Panc1 (cell line): ENCODE data around the gene MED12L. TPM values are rescaled to one million over a fixed set of nuclear protein-coding genes. Genes with fewer than 3 reads are reported as not detected.

Experiments used
- ATAC-seq: fragments of 200-7000 bp; cut with Tn5 transposase; 2 replicates; pipeline ENCODE4 v1.9.1; 2020; ENCODE audit warnings: mild to moderate bottlenecking, moderate library complexity
- BruUV-seq: library from RNA; stranded (reverse); fragments of 400-500 nt; replicated peaks from 2 replicates; lab custom pipeline; 2021; lab: Mats Ljungman, UMichigan
- CTCF ChIA-PET: fragments of 300-600 bp; sonication (Branson Sonifier 250); formaldehyde crosslinking; loops from one replicate; lab custom pipeline; 2022; ENCODE audit warnings: antibody characterized with exemption; lab: Charles Lee
- POLR2A ChIA-PET: fragments of 300-600 bp; sonication (Branson Sonifier 250); formaldehyde crosslinking; loops from one replicate; lab custom pipeline; 2022; ENCODE audit warnings: antibody characterized with exemption; lab: Charles Lee
- DNase-seq: peaks from one replicate; pipeline ENCODE4 v3.0.0-alpha.2; 2010; ENCODE audit warnings: low read depth, low spot score
- H3K27ac ChIP-seq: 2 replicates; pipeline ENCODE4 v1.5.1; 2011; ENCODE audit warnings: mild to moderate bottlenecking, low read length, inconsistent platforms
- H3K27me3 ChIP-seq: fragments of 200-500 bp; sonication (Bioruptor generic); 2 replicates; pipeline ENCODE4 v1.6.0; 2014; ENCODE audit warnings: low read length, inconsistent platforms; ENCODE audit not compliant: control insufficient read depth, insufficient read depth
- H3K36me3 ChIP-seq: fragments of 200-500 bp; sonication (Bioruptor generic); 2 replicates; pipeline ENCODE4 v1.5.1; 2014; ENCODE audit warnings: inconsistent platforms, mild to moderate bottlenecking, low read length, moderate library complexity; ENCODE audit not compliant: control insufficient read depth, insufficient read depth
- H3K4me1 ChIP-seq: 2 replicates; pipeline ENCODE4 v1.5.1; 2011; ENCODE audit warnings: inconsistent platforms, mild to moderate bottlenecking, low read length, moderate library complexity; ENCODE audit not compliant: control insufficient read depth, insufficient read depth
- H3K4me3 ChIP-seq, 2 experiments: 2 replicates each; pipeline ENCODE4 v1.5.1; 2011 to 2012; ENCODE audit warnings: low read depth in 2 of 2, low read length in 2 of 2, mild to moderate bottlenecking in 2 of 2, inconsistent platforms in 1 of 2, moderate library complexity in 1 of 2
- H3K9me3 ChIP-seq: fragments of 200-500 bp; sonication (Bioruptor generic); 2 replicates; pipeline ENCODE4 v1.5.1; 2014; ENCODE audit warnings: low read depth, mild to moderate bottlenecking, inconsistent platforms, low read length, moderate library complexity; ENCODE audit not compliant: control insufficient read depth, insufficient read depth
- POLR2AphosphoS5 ChIP-seq: IDR thresholded peaks from 2 replicates; pipeline ENCODE4 v1.6.1; 2012; ENCODE audit warnings: mild to moderate bottlenecking, low read depth, low read length, moderate library complexity
- REST ChIP-seq, 2 experiments: IDR thresholded peaks; 2 replicates each; pipeline ENCODE4 v1.6.1; 2011 to 2012; ENCODE audit warnings: low read depth in 2 of 2, control low read depth in 1 of 2, low read length in 1 of 2, mild to moderate bottlenecking in 1 of 2, moderate library complexity in 1 of 2; ENCODE audit not compliant: insufficient read depth in 1 of 2
- SIN3A ChIP-seq: IDR thresholded peaks from 2 replicates; pipeline ENCODE4 v1.6.1; 2012; ENCODE audit warnings: low read depth, mild to moderate bottlenecking, low read length, moderate library complexity, borderline replicate concordance; ENCODE audit not compliant: insufficient read depth
- TCF7L2 ChIP-seq: IDR thresholded peaks from 2 replicates; pipeline ENCODE4 v1.6.1; 2011; ENCODE audit warnings: mild to moderate bottlenecking, low read depth, low read length, inconsistent platforms
- in situ Hi-C: cut with HindIII; loops from 2 replicates; pipeline ENCODE4 v1.10.0; 2016; ENCODE audit warnings: low sequenced_read_pairs, low pct_unique_long_range_greater_than_20kb
- intact Hi-C: fragments of 100-400 bp; cut with micrococcal nuclease; formaldehyde crosslinking; loops from one replicate; pipeline ENCODE4 v1.10.0; 2022; ENCODE audit not compliant: unreplicated experiment
- total RNA-seq: library from RNA; stranded (reverse); gene quantifications from one replicate; pipeline ENCODE4 v1.2.1, GENCODE V29; 2021; ENCODE audit not compliant: unreplicated experiment
- TF ChIP-seq, protein P1 (sequence below): fragments of 450-650 bp; IDR thresholded peaks from 2 replicates; pipeline ENCODE4 v1.5.1; 2017; ENCODE audit warnings: mild to moderate bottlenecking

The MED12L gene
- total RNA-seq, 1 experiment from 2014 or later: 2.8 TPM

DNA sequence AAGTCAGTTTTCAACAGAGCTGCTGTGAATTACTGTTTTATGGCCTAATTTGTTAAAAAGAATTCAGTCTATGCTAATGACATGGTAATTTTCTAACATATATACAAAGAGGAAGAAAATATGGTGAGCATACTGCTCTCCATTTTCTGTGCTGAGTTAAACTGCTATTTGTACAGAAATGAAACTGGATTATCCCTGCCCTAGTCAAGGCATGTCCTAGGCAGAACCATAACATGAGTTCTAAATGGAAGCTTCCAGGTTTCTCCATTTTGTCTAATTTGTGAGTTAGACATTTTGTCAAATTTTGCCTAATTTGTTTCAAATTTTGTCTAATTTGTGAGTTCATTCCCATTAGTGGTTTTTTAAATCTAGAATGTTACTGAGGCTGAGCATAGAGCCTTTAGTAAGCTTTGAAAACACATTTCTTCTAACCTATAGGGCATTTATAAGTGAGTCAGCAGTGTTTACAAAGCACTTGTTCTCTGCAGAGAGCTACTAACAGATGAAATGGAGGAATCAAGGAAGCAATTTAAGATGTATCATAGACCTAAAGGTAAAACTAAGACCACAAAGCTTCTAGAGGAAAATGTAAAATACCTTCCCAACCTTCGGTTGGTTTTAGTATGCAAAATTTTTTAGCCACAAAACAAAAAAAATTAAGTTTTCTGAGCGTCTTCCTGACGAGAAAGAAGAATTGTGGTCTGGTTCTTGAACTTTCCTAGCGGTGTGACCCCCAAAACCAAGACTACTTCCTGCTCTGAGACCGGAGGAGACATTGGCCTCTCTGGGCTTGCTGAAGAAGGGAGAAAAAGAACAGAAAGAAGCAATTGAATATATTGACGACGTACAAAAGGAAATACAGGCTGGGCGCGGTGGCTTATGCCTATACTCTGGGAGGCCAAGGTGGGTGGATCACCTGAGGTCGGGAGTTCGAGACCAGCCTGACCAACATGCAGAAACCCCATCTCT, 183.1 kb downstream of the MED12L start:
- CTCF ChIA-PET: no interaction called here
- POLR2A ChIA-PET: interaction anchor here (0.6 kb wide), 1 partner anchor 11 kb away, joined by 6 read pairs; no protein-coding TSS in a partner anchor

GRCh38 chr3:151269631-151270030, 184.2 kb downstream of the MED12L start:
- ChIA-PET CTCF (no interaction called here), POLR2A (no interaction called here)

More for the DNA sequence above, 183.1 kb downstream of the MED12L start:
- Histone ChIP-seq H3K4me1 (no peaks in the 10 kb centered on the region), H3K27ac (no peak overlapping the region), H3K27me3 (peaks cover 4% of the 10 kb centered on the region; the same call in 1 of the 2 replicates), H3K4me3 (no peak overlapping the region), H3K36me3 (no peaks in the 10 kb centered on the region; the same call in 1 of the 2 replicates), H3K9me3 (no peaks in the 10 kb centered on the region)
- no peak for TF ChIP-seq REST (IDR thresholded peaks at IDR 0.05; ENCODE audit: insufficient read depth in 1 of 2, low read depth in 2 of 2, low read length in 1 of 2)
- TF ChIP-seq TCF7L2: no peak
- no peak for TF ChIP-seq POLR2AphosphoS5
- TF ChIP-seq, protein P1, sequence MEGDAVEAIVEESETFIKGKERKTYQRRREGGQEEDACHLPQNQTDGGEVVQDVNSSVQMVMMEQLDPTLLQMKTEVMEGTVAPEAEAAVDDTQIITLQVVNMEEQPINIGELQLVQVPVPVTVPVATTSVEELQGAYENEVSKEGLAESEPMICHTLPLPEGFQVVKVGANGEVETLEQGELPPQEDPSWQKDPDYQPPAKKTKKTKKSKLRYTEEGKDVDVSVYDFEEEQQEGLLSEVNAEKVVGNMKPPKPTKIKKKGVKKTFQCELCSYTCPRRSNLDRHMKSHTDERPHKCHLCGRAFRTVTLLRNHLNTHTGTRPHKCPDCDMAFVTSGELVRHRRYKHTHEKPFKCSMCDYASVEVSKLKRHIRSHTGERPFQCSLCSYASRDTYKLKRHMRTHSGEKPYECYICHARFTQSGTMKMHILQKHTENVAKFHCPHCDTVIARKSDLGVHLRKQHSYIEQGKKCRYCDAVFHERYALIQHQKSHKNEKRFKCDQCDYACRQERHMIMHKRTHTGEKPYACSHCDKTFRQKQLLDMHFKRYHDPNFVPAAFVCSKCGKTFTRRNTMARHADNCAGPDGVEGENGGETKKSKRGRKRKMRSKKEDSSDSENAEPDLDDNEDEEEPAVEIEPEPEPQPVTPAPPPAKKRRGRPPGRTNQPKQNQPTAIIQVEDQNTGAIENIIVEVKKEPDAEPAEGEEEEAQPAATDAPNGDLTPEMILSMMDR: no peak
- TF ChIP-seq SIN3A: no peak
- in situ Hi-C loops: no loop called here
- intact Hi-C loops: no loop called here
- ATAC-seq (no peak), DNase-seq (no peak)
- no TSS peak for BruUV-seq

More at GRCh38 chr3:151269631-151270030, 184.2 kb downstream of the MED12L start:
- Histone ChIP-seq H3K27ac (no peak overlapping the region), H3K4me3 (no peak overlapping the region), H3K9me3 (no peaks in the 10 kb centered on the region), H3K4me1 (no peaks in the 10 kb centered on the region), H3K36me3 (no peaks in the 10 kb centered on the region; the same call in 1 of the 2 replicates), H3K27me3 (peaks cover 4% of the 10 kb centered on the region; the same call in 1 of the 2 replicates)
- TF ChIP-seq SIN3A: no peak
- TF ChIP-seq, protein P1: no peak
- DNase-seq (no peak), ATAC-seq (no peak)
- intact Hi-C loops (no loop called here), in situ Hi-C loops (no loop called here)
- BruUV-seq: no TSS peak
